Hepatocyte (in vitro differentiated cells): ENCODE results near the gene OBP2A.

Experiments
- CTCF ChIP-seq: fragments of 200-600 bp; sonication (generic); IDR thresholded peaks from 2 replicates; pipeline ENCODE4 v1.5.1; 2016; ENCODE audit warnings: antibody characterized with exemption, mild to moderate bottlenecking; ENCODE audit not compliant: poor library complexity
- EZH2 ChIP-seq: fragments of 200-600 bp; sonication (generic); IDR thresholded peaks from 2 replicates; pipeline ENCODE4 v1.6.1; 2016; ENCODE audit warnings: antibody characterized with exemption, mild to moderate bottlenecking, borderline replicate concordance

DNA sequence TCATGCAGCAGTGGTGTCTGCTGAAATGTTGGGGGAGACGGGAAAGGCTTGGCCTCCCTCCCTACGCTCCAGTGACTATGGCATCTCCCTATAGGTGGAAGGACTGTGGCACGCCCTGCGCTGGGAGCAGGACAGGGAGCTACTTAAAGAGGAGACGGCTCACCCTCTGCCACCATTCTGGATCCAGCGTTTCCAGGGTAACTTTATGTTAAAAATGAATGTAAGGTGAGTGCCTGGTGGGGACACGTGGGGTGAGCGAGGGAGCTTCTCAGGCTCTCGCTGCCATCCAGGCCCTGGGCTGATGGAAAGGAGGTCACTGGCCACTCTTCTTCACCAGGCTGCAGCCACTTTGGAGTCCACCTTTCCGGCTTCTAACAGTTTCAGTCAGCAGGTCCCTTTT lies 31.3 kb downstream of the OBP2A start:
- TF ChIP-seq CTCF: no peak
- TF ChIP-seq EZH2: no peak
